ENCODE data around the gene ZNF75A.

DNA sequence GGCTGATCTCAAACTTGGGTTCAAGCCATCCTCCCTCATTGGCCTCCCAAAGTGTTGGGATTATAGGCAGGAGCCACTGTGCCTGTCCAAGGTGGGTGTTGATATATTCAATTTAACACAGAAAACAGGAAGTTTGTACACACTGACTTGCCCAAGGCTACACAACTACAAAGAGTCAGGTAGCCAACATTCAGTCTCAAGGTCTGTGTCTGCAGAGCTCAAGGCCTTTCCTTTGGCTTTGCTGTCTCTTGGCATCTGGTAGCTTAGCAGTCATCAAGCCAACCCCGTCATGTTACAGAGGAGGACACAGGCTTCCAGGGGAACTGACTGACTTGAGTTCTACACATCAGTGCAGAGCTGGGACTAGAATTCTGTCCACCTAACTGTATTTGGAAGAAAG, 37.0 kb upstream of the ZNF75A start:
- TF ChIP-seq, protein P1, sequence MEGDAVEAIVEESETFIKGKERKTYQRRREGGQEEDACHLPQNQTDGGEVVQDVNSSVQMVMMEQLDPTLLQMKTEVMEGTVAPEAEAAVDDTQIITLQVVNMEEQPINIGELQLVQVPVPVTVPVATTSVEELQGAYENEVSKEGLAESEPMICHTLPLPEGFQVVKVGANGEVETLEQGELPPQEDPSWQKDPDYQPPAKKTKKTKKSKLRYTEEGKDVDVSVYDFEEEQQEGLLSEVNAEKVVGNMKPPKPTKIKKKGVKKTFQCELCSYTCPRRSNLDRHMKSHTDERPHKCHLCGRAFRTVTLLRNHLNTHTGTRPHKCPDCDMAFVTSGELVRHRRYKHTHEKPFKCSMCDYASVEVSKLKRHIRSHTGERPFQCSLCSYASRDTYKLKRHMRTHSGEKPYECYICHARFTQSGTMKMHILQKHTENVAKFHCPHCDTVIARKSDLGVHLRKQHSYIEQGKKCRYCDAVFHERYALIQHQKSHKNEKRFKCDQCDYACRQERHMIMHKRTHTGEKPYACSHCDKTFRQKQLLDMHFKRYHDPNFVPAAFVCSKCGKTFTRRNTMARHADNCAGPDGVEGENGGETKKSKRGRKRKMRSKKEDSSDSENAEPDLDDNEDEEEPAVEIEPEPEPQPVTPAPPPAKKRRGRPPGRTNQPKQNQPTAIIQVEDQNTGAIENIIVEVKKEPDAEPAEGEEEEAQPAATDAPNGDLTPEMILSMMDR (IDR thresholded peaks at IDR 0.05; ENCODE audit: low read depth, low read length) = no peak
- TF ChIP-seq EZH2phosphoT487 (IDR thresholded peaks at IDR 0.05; ENCODE audit: low read depth) = no peak
